HEK293 (cell line): ENCODE results near the gene SCPEP1.

Experiments used
- TCF7L2 ChIP-seq: IDR thresholded peaks from 2 replicates; pipeline ENCODE4 v1.6.1; 2011; ENCODE audit warnings: low read depth, mild to moderate bottlenecking, inconsistent platforms, low read length, moderate library complexity, borderline replicate concordance
- ZNF394 ChIP-seq: fragments of 450-650 bp; formaldehyde crosslinking; IDR thresholded peaks from 2 replicates; pipeline ENCODE4 v1.5.1; 2016; ENCODE audit warnings: missing biosample characterization, missing genetic modification characterization, mild to moderate bottlenecking, moderate library complexity, borderline replicate concordance
- ZSCAN18 ChIP-seq: fragments of 450-650 bp; formaldehyde crosslinking; IDR thresholded peaks from 2 replicates; pipeline ENCODE4 v1.5.1; 2016; ENCODE audit warnings: missing biosample characterization, missing genetic modification characterization

- TF ChIP-seq ZNF394 (tag by site-specific recombination) (no peak), TCF7L2 (no peak), ZSCAN18 (tag by site-specific recombination) (no peak)
These were observed 31.0 kb downstream of the SCPEP1 start for GRCh38 chr17:57008958-57009357.
